WTC11 (cell line): ENCODE measurements around the gene SMARCAD1. TPM values are rescaled to one million over a fixed set of nuclear protein-coding genes. Genes with fewer than 3 reads are reported as not detected.

Experiments used
- AR ChIP-seq: fragments of 250-450 bp; sonication (Bioruptor Pico); IDR thresholded peaks from 2 replicates; pipeline ENCODE4 v1.9.0; 2021; ENCODE audit warnings: mild to moderate bottlenecking
- CBFB ChIP-seq: sonication (generic); formaldehyde crosslinking; IDR thresholded peaks from 2 replicates; pipeline ENCODE4 v1.8.1; 2022; ENCODE audit warnings: mild to moderate bottlenecking, low read depth, missing genetic modification reagents
- E2F4 ChIP-seq: sonication (generic); formaldehyde crosslinking; IDR thresholded peaks from 2 replicates; pipeline ENCODE4 v1.8.1; 2022; ENCODE audit warnings: low read depth, mild to moderate bottlenecking, moderate library complexity, missing genetic modification reagents, borderline replicate concordance
- E2F5 ChIP-seq: sonication (generic); formaldehyde crosslinking; IDR thresholded peaks from 2 replicates; pipeline ENCODE4 v1.8.1; 2022; ENCODE audit warnings: mild to moderate bottlenecking, moderate library complexity, missing genetic modification reagents
- FOXP1 ChIP-seq: sonication (generic); formaldehyde crosslinking; IDR thresholded peaks from 2 replicates; pipeline ENCODE4 v1.8.0; 2022; ENCODE audit warnings: missing genetic modification reagents, mild to moderate bottlenecking, moderate library complexity, borderline replicate concordance
- FOXP4 ChIP-seq: sonication (generic); formaldehyde crosslinking; IDR thresholded peaks from 2 replicates; pipeline ENCODE4 v1.8.0; 2022; ENCODE audit warnings: mild to moderate bottlenecking, missing genetic modification reagents
- GABPB1 ChIP-seq: sonication (generic); formaldehyde crosslinking; IDR thresholded peaks from 2 replicates; pipeline ENCODE4 v1.8.1; 2023; ENCODE audit warnings: mild to moderate bottlenecking, missing genetic modification reagents
- HMGA2 ChIP-seq: fragments of 250-450 bp; sonication (Bioruptor Pico); IDR thresholded peaks from 2 replicates; pipeline ENCODE4 v1.4.0; 2021; ENCODE audit warnings: mild to moderate bottlenecking, moderate library complexity
- HMGXB4 ChIP-seq: sonication (generic); formaldehyde crosslinking; IDR thresholded peaks from 2 replicates; pipeline ENCODE4 v1.8.1; 2023; ENCODE audit warnings: mild to moderate bottlenecking, moderate library complexity, missing genetic modification reagents
- JAZF1 ChIP-seq: fragments of 250-450 bp; sonication (Bioruptor Pico); IDR thresholded peaks from 2 replicates; pipeline ENCODE4 v1.9.0; 2021; ENCODE audit warnings: moderate library complexity, mild to moderate bottlenecking, inconsistent platforms
- MXD4 ChIP-seq: fragments of 250-450 bp; sonication (Bioruptor Pico); IDR thresholded peaks from 2 replicates; pipeline ENCODE4 v1.8.0; 2021; ENCODE audit warnings: mild to moderate bottlenecking, moderate library complexity, borderline replicate concordance
- MYBL2 ChIP-seq: sonication (generic); formaldehyde crosslinking; IDR thresholded peaks from 2 replicates; pipeline ENCODE4 v1.8.1; 2023; ENCODE audit warnings: mild to moderate bottlenecking, moderate library complexity, missing genetic modification reagents
- USF1 ChIP-seq: sonication (generic); formaldehyde crosslinking; IDR thresholded peaks from 2 replicates; pipeline ENCODE4 v1.8.0; 2022; ENCODE audit warnings: mild to moderate bottlenecking, missing genetic modification reagents
- ZNF425 ChIP-seq: fragments of 250-450 bp; sonication (Bioruptor Pico); conservative IDR thresholded peaks from 2 replicates; pipeline ENCODE4 v1.9.0; 2021; ENCODE audit warnings: mild to moderate bottlenecking
- ZSCAN18 ChIP-seq: fragments of 250-450 bp; sonication (Bioruptor Pico); IDR thresholded peaks from 2 replicates; pipeline ENCODE4 v2.1.2; 2022; ENCODE audit warnings: mild to moderate bottlenecking, moderate library complexity
- total RNA-seq: library from RNA; stranded (reverse); gene quantifications from 3 replicates; pipeline ENCODE4 v1.2.3, GENCODE V29; 2021
- TF ChIP-seq, protein P1 (sequence below): sonication (generic); formaldehyde crosslinking; IDR thresholded peaks from 2 replicates; pipeline ENCODE4 v1.8.0; 2022; ENCODE audit warnings: mild to moderate bottlenecking, missing genetic modification reagents
- TF ChIP-seq, protein P2 (sequence below): sonication (generic); formaldehyde crosslinking; IDR thresholded peaks from 2 replicates; pipeline ENCODE4 v1.8.1; 2023; ENCODE audit warnings: mild to moderate bottlenecking, missing genetic modification reagents
- TF ChIP-seq, protein P3 (sequence below): sonication (generic); formaldehyde crosslinking; IDR thresholded peaks from 2 replicates; pipeline ENCODE4 v1.8.1; 2022; ENCODE audit warnings: missing genetic modification reagents, borderline replicate concordance

The SMARCAD1 gene
- total RNA-seq, 1 experiment from 2014 or later = 48.9 TPM

- TF ChIP-seq E2F5 (CRISPR knock-in tag) (peak; percentile 58; the same call in 1 of the 2 replicates), AR (no peak; the same call in 1 of the 2 replicates), MXD4 (CRISPR knock-in tag) (no peak), JAZF1 (CRISPR knock-in tag) (no peak), CBFB (CRISPR knock-in tag) (no peak), HMGXB4 (CRISPR knock-in tag) (no peak), E2F4 (no peak), ZNF425 (CRISPR knock-in tag) (no peak), FOXP1 (CRISPR knock-in tag) (peak; percentile 73; the same call in 1 of the 2 replicates), FOXP4 (peak; percentile 78; the same call in 1 of the 2 replicates), GABPB1 (CRISPR knock-in tag) (peak; percentile 80), MYBL2 (CRISPR knock-in tag) (no peak), ZSCAN18 (CRISPR knock-in tag) (no peak), USF1 (no peak), HMGA2 (CRISPR knock-in tag) (no peak)
- TF ChIP-seq, protein P1, sequence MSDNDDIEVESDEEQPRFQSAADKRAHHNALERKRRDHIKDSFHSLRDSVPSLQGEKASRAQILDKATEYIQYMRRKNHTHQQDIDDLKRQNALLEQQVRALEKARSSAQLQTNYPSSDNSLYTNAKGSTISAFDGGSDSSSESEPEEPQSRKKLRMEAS (CRISPR knock-in tag) = peak; percentile 81
- TF ChIP-seq, protein P2, sequence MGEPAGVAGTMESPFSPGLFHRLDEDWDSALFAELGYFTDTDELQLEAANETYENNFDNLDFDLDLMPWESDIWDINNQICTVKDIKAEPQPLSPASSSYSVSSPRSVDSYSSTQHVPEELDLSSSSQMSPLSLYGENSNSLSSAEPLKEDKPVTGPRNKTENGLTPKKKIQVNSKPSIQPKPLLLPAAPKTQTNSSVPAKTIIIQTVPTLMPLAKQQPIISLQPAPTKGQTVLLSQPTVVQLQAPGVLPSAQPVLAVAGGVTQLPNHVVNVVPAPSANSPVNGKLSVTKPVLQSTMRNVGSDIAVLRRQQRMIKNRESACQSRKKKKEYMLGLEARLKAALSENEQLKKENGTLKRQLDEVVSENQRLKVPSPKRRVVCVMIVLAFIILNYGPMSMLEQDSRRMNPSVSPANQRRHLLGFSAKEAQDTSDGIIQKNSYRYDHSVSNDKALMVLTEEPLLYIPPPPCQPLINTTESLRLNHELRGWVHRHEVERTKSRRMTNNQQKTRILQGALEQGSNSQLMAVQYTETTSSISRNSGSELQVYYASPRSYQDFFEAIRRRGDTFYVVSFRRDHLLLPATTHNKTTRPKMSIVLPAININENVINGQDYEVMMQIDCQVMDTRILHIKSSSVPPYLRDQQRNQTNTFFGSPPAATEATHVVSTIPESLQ (CRISPR knock-in tag) = no peak
- TF ChIP-seq, protein P3, sequence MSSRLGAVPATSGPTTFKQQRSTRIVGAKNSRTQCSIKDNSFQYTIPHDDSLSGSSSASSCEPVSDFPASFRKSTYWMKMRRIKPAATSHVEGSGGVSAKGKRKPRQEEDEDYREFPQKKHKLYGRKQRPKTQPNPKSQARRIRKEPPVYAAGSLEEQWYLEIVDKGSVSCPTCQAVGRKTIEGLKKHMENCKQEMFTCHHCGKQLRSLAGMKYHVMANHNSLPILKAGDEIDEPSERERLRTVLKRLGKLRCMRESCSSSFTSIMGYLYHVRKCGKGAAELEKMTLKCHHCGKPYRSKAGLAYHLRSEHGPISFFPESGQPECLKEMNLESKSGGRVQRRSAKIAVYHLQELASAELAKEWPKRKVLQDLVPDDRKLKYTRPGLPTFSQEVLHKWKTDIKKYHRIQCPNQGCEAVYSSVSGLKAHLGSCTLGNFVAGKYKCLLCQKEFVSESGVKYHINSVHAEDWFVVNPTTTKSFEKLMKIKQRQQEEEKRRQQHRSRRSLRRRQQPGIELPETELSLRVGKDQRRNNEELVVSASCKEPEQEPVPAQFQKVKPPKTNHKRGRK (CRISPR knock-in tag) = no peak
Observed at GRCh38 chr4:94207469-94208224, at the start of gene SMARCAD1 (continued).
